Gastrocnemius medialis (tissue), 4 donors: ENCODE measurements around the gene POLR3GL. TPM values are rescaled to one million over a fixed set of nuclear protein-coding genes. Genes with fewer than 3 reads are reported as not detected.
A peak's percentile ranks its signal among the peaks of the same experiment; 100 is the strongest.

Source experiments
- ATAC-seq, 2 donors: fragments of 150-250 bp; one replicate each; pipeline ENCODE4 v1.9.1; 2016
- DNase-seq, 2 donors: peaks; one replicate each; pipeline ENCODE4 v3.0.0-alpha.2; 2019
- H3K27ac ChIP-seq, 4 donors: fragments of 200-600 bp; sonication (generic); 1 replicate in 1 of 4; 2 replicates in 3 of 4; pipeline ENCODE4 v1.5.1; 2016 to 2018; ENCODE audit warnings: mild to moderate bottlenecking in 2 of 4, moderate library complexity in 1 of 4
- H3K27me3 ChIP-seq, 3 donors: fragments of 200-600 bp; sonication (generic) in 2 of 3; 1 replicate in 1 of 3; 2 replicates in 2 of 3; pipeline versions ENCODE4 v1.5.1 to v1.6.0; 2016 to 2019; ENCODE audit warnings: mild to moderate bottlenecking in 1 of 3, moderate library complexity in 1 of 3
- H3K36me3 ChIP-seq, 2 donors: fragments of 200-600 bp; sonication (generic) in 1 of 2; one replicate each; pipeline ENCODE4 v1.5.1; 2017 to 2018
- H3K4me1 ChIP-seq, 2 donors: fragments of 200-600 bp; sonication (generic) in 1 of 2; one replicate each; pipeline ENCODE4 v1.5.1; 2016 to 2017; ENCODE audit warnings: mild to moderate bottlenecking in 2 of 2
- H3K4me3 ChIP-seq, 4 donors: fragments of 200-600 bp; sonication (generic) in 3 of 4; 1 replicate in 1 of 4; 2 replicates in 3 of 4; pipeline ENCODE4 v1.5.1; 2016 to 2019; ENCODE audit warnings: mild to moderate bottlenecking in 2 of 4
- H3K9me3 ChIP-seq, 3 donors: fragments of 200-600 bp; sonication (generic) in 2 of 3; 1 replicate in 1 of 3; 2 replicates in 2 of 3; pipeline ENCODE4 v1.5.1; 2016 to 2019
- CTCF ChIP-seq, 5 experiments: fragments of 450-650 bp in 3 of 5; fragments of 200-600 bp in 2 of 5; sonication (generic) in 2 of 5; IDR thresholded peaks in 4 of 5; conservative IDR thresholded peaks in 1 of 5; 1 replicate in 4 of 5; 2 replicates in 1 of 5; pipeline ENCODE4 v1.5.1; 2016 to 2019; ENCODE audit warnings: antibody characterized with exemption in 5 of 5, mild to moderate bottlenecking in 3 of 5, moderate library complexity in 3 of 5
- POLR2A ChIP-seq, 2 donors: fragments of 450-650 bp; IDR thresholded peaks; one replicate each; pipeline ENCODE4 v1.6.1; 2017; ENCODE audit warnings: antibody characterized with exemption in 2 of 2, mild to moderate bottlenecking in 2 of 2, moderate library complexity in 2 of 2
- in situ Hi-C, 4 donors: fragments of 200-750 bp; cut with MboI; loops; one replicate each; pipeline versions ENCODE4 v1.15.0 to v1.8.0; 2017; ENCODE audit warnings: low sequenced_read_pairs in 4 of 4
- intact Hi-C: fragments of 100-400 bp; cut with DNase I; formaldehyde crosslinking; loops from one replicate; pipeline ENCODE4 v1.15.1; 2023; ENCODE audit warnings: low total_unique reads
- total RNA-seq, 4 donors: library from RNA; depleted of rRNA; stranded (reverse); fragments of >200 nt; gene quantifications; one replicate each; pipeline versions ENCODE4 v1.1.0 to v1.2.3, GENCODE V29; 2016

POLR3GL gene
- total RNA-seq, 4 donors from 2014 or later, result 43.5 to 78.8 (median 59.4) TPM

GRCh38 chr1:145979746-145980456 lies 15.4 kb downstream of the POLR3GL start:
- no peaks in the 10 kb centered on the region for H3K36me3 ChIP-seq
- TF ChIP-seq CTCF (IDR thresholded peaks at IDR 0.05 in 4 of 5, conservative IDR thresholded peaks at IDR 0.05 in 1 of 5) (no peak), POLR2A (IDR thresholded peaks at IDR 0.05) (peak in 1 of 2 donors; percentile 72)
- H3K27me3 ChIP-seq, result no peaks in the 10 kb centered on the region
- ATAC-seq (peak; percentile 34 to 39), DNase-seq (peak in 1 of 2 donors; percentile 82)
- H3K4me1 ChIP-seq, result peaks cover 70% of the 10 kb centered on the region in 2 donors
- H3K4me3 ChIP-seq, result peak overlapping the region; percentile 36 to 46 (median 38)
- intact Hi-C loops (loop anchor here (1.0 to 2.0 kb wide), 3 partner anchors 15 to 27 kb away; partner anchors contain the start of genes ANKRD34A and POLR3GL), in situ Hi-C loops (loop anchor here (5.0 kb wide), 1 partner anchor 32 kb away; no protein-coding TSS in a partner anchor)
- peak overlapping the region; percentile 95 to 99 (median 98) for H3K27ac ChIP-seq
- H3K9me3 ChIP-seq, result no peaks in the 10 kb centered on the region

GRCh38 chr1:145980457-145980994 lies 16.0 kb downstream of the POLR3GL start:
- H3K27ac ChIP-seq, result peak overlapping the region; percentile 95 to 99 (median 98)
- no peaks in the 10 kb centered on the region for H3K9me3 ChIP-seq
- TF ChIP-seq POLR2A (IDR thresholded peaks at IDR 0.05), result no peak
- TF ChIP-seq CTCF (IDR thresholded peaks at IDR 0.05 in 4 of 5, conservative IDR thresholded peaks at IDR 0.05 in 1 of 5), result no peak
- ATAC-seq, result peak; percentile 34 to 37
- intact Hi-C loops, result no loop called here
- H3K4me3 ChIP-seq, result peak overlapping the region; percentile 19 to 46 (median 37)
- in situ Hi-C loops, result no loop called here
- no peaks in the 10 kb centered on the region for H3K36me3 ChIP-seq
- H3K4me1 ChIP-seq, result peaks cover 76% of the 10 kb centered on the region in 2 donors
- peak; percentile 86 to 87 for DNase-seq
- no peaks in the 10 kb centered on the region for H3K27me3 ChIP-seq

GRCh38 chr1:145982010-145982723 lies 17.7 kb downstream of the POLR3GL start:
- H3K36me3 ChIP-seq, result no peaks in the 10 kb centered on the region
- no peak for TF ChIP-seq POLR2A (IDR thresholded peaks at IDR 0.05)
- no peak for TF ChIP-seq CTCF (IDR thresholded peaks at IDR 0.05 in 4 of 5, conservative IDR thresholded peaks at IDR 0.05 in 1 of 5)
- peak overlapping the region in 3 of 4 donors; percentile 1 to 22 (median 5) for H3K4me3 ChIP-seq
- no peaks in the 10 kb centered on the region for H3K27me3 ChIP-seq
- no peak for ATAC-seq
- intact Hi-C loops (no loop called here), in situ Hi-C loops (no loop called here)
- peak overlapping the region; percentile 95 to 99 (median 98) for H3K27ac ChIP-seq
- peaks cover 89% of the 10 kb centered on the region in 2 donors for H3K4me1 ChIP-seq
- peak in 1 of 2 donors; percentile 67 for DNase-seq
- H3K9me3 ChIP-seq, result no peaks in the 10 kb centered on the region

GRCh38 chr1:145983206-145983675 lies 18.8 kb downstream of the POLR3GL start:
- intact Hi-C loops, result no loop called here
- Histone ChIP-seq H3K4me1 (peaks cover 87 to 90% of the 10 kb centered on the region in 2 donors), H3K4me3 (peak overlapping the region in 3 of 4 donors; percentile 11 to 53 (median 45)), H3K9me3 (no peaks in the 10 kb centered on the region), H3K27me3 (no peaks in the 10 kb centered on the region), H3K36me3 (no peaks in the 10 kb centered on the region), H3K27ac (peak overlapping the region; percentile 95 to 99 (median 98))
- in situ Hi-C loops, result no loop called here
- TF ChIP-seq POLR2A (IDR thresholded peaks at IDR 0.05), result peak; percentile 4 to 32
- no peak for TF ChIP-seq CTCF (IDR thresholded peaks at IDR 0.05 in 4 of 5, conservative IDR thresholded peaks at IDR 0.05 in 1 of 5)
- DNase-seq, result peak; percentile 92 to 95
- peak; percentile 36 to 38 for ATAC-seq
